Measurements from ENCODE around the gene ATP6AP2.

DNA sequence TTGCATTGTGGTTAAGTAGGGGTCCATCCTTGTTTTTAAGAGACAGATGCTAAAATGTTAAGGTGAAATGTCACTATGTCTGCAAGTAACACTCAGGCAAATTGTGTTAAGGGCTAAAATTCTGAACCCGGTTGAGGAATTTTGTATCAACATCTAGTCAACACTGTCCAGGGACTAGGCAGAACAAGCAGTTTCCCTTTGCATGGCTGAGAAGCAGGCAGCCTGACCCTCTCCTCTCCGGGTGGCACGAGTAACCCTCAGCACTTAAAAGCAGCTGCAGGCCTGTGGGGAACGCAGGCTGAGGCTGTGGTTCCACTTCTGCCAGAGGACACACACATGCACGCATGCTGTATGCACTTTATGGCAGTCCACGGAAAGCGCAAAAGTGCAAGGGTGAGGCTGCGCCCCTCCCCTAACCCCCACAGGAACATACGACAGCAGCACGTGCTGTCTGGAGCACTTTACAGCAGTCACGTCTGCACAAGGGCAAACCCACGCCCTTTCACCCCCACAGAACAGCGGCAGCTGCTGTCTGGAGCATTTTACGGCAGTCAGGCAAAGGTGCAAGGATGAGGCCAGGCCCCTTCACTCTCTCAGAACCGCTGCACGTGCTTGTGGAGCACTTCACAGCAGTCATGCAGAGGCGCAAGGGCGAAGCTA lies 41.8 kb downstream of the ATP6AP2 start:
- TF ChIP-seq, protein P1, sequence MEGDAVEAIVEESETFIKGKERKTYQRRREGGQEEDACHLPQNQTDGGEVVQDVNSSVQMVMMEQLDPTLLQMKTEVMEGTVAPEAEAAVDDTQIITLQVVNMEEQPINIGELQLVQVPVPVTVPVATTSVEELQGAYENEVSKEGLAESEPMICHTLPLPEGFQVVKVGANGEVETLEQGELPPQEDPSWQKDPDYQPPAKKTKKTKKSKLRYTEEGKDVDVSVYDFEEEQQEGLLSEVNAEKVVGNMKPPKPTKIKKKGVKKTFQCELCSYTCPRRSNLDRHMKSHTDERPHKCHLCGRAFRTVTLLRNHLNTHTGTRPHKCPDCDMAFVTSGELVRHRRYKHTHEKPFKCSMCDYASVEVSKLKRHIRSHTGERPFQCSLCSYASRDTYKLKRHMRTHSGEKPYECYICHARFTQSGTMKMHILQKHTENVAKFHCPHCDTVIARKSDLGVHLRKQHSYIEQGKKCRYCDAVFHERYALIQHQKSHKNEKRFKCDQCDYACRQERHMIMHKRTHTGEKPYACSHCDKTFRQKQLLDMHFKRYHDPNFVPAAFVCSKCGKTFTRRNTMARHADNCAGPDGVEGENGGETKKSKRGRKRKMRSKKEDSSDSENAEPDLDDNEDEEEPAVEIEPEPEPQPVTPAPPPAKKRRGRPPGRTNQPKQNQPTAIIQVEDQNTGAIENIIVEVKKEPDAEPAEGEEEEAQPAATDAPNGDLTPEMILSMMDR (IDR thresholded peaks at IDR 0.05) = no peak
- no peak for TF ChIP-seq POLR2AphosphoS5 (IDR thresholded peaks at IDR 0.05)
